ENCODE measurements around the gene SLC18A3.

Gene SLC18A3

DNA sequence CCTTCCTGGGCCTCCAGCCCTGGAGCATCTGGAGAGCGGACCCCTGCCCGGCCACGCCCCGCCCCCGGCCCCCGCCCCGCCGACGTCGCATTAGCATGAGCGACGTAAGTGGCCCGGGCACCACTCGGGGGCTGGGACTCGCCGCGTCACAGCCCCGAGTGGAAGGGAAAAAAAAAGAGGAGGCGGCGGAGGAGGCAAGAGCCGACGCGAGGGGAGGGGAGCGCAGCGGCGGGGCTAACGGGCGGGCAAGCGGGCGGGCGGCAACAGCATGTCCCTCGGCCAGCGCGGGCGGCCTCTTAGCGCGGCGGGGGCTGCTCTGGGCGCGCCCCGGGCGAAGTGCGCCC lies at the start of gene SLC18A3:
Gene SLC18A3 (plus strand): TSS at position 197 of the 344 bp plus-strand sequence. CDS start 431 bp downstream, outside the sequence.
- no peak for DNase-seq

- no peak for DNase-seq
Observed at GRCh38 chr10:49560526-49560925, 49.6 kb upstream of the SLC18A3 start.

DNA sequence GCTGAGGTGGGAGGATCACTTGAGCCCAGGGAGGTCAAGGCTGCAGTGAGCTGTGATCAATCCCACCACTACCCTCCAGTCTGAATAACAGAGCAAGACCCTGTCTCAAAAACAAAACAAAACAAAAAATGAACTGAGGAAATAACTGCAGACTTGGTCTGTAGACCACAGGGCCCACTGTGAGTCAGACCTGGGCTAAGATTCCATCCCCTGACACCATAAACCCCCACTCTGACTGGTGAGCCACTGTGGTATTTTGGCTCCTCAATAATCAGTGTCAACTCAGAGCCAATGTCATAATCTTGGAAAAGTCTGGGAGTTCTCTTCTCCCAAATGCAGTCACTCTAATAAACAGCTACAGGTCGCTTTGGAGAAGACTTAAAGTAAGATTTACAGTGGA lies 47.2 kb upstream of the SLC18A3 start:
- no peak for DNase-seq

GRCh38 chr10:49564461-49565009 lies 45.6 kb upstream of the SLC18A3 start:
- no peak for DNase-seq

- no peak for DNase-seq
Observed at GRCh38 chr10:49567810-49568209, 42.3 kb upstream of the SLC18A3 start.

- no peak for DNase-seq
Observed at GRCh38 chr10:49568235-49568634, 41.9 kb upstream of the SLC18A3 start.

GRCh38 chr10:49569031-49569631 lies 41.0 kb upstream of the SLC18A3 start:
- no peak for DNase-seq

DNA sequence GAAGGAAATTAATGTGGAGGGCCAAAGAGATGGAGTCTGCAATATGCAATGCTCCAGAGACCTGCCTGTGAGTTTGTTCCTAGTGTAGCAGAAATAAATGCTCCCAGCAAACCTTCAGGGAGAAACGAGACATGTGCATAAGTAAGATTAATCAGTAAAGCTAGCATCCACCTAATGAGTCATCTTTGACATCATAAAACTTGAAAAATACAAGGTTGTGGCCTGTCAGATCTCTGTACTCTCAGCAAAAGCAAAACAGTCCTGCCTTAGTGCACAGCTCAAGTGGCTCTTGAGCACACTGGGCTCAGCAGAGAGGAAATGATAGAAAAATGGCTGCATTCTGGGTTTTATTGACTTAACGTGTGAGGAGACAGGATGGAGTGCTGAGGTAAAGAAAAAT lies 38.7 kb upstream of the SLC18A3 start:
- DNase-seq, result no peak

DNA sequence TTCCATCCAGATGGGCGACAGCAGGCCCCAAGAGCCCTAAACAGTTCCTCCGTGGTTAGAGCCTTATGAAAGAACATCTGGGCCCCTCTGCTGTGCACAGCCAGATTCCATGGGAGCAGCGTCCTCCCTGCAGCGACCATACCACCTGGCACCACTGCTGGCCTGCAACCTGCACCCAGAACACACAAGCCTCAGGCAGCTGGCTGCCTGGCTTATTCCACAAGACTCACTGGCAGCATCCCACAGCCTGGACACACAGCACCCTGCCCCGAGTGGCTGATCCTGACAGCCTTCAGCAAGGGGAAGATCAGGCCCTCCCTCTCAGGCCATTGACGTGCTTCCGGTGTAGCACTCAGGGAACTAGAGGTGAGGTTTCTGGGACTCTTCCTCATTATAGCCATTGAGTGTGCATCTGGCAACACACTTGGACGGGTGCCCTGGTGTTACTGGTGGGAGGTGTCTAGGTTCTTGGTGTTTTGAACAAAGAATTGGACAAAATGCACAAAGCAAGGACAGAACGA lies 37.5 kb upstream of the SLC18A3 start:
- DNase-seq, result no peak

GRCh38 chr10:49575489-49576072 lies 34.5 kb upstream of the SLC18A3 start:
- DNase-seq, result no peak

DNA sequence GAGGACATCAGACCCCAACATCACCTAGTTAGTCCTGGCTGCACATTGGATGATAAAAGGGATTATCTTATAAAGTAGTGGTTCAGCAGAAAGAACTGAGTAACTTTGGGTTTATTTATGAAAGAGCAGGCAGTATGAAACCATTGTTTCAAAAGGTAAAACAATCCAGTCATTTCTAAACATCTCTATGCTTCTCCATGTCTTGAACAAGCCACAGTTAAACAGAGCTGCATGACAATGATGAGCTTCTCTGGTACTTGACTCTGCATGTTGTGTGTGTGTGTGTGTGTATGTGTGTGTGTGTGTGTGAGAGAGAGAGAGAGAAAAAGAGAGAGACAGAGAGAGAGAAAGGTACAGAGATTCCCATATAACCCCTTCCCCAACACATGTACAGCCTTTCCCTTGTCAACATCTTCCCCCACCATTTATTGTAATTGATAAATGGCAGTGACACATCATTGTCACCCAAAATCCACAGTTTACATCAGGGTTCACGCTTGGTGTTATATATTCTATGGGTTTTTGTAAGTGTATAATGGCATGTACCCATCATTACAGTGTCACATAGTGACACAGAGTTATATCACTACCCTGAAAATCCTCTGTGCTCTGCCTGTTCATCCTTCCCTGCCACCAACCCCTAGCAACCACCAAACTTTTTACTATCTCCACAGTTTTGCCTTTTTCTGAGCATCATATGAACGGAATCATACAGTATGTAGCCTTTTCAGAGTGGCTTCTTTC lies 32.8 kb upstream of the SLC18A3 start:
- DNase-seq, result no peak

- DNase-seq, result no peak
Observed at GRCh38 chr10:49578392-49578791, 31.7 kb upstream of the SLC18A3 start.

- DNase-seq, result no peak
Observed at GRCh38 chr10:49579621-49580020, 30.5 kb upstream of the SLC18A3 start.

GRCh38 chr10:49585387-49585786 lies 24.7 kb upstream of the SLC18A3 start:
- no peak for DNase-seq

GRCh38 chr10:49587981-49588380 lies 22.1 kb upstream of the SLC18A3 start:
- DNase-seq, result no peak

DNA sequence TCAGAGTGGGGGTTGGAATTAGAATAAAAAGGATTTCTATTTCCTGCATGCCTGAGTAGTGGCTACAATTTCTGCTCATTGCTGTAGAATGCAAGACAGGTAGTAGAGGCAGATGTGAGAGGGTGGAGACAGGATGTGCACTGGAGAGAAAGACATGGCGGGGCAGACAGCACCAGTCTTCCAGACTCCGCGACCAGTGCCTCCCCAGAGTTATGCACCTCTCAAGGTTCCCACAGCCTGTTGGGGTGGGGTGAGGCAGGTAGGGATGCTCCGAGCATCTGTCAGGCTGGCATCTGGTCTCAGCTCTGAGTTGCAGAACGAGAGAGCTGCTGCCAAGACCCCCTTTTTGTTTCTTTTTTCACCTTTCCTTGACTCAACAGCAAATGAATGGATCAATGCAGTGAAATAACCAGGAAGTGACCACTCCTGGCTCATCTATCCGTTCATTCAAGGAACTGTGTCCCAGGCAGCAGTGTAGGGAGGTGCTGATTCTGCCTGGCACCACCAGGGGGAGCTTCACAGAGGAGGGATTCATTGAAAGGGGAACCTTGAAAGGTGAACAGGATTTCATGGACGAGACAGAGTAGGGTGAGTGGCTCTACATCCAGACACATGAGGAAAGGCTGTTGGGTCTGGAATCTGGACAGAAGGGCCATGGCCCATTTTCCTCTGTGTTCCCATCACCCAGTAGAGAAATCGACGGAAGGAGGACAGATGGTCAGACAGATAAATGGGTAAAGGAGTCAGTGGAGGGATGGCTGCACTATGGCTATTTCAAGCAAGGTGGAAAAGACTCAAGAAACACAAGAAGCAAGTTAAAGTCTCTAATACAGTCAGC lies 17.2 kb upstream of the SLC18A3 start:
- DNase-seq, result peak; percentile 49

GRCh38 chr10:49593564-49593875 lies 16.6 kb upstream of the SLC18A3 start:
- DNase-seq, result no peak

- DNase-seq, result no peak
Observed at GRCh38 chr10:49593998-49594397, 16.1 kb upstream of the SLC18A3 start.

GRCh38 chr10:49594594-49594993 lies 15.5 kb upstream of the SLC18A3 start:
- DNase-seq, result peak; percentile 15

- DNase-seq, result no peak
Observed at GRCh38 chr10:49595003-49595712, 15.0 kb upstream of the SLC18A3 start.

GRCh38 chr10:49595713-49596492 lies 14.2 kb upstream of the SLC18A3 start:
- no peak for DNase-seq

- DNase-seq, result no peak
Observed at GRCh38 chr10:49596493-49596809, 13.7 kb upstream of the SLC18A3 start.

All from CD4-positive, alpha-beta T cell treated with Interleukin-21 for 1 hour (primary cell).